ENCODE data around the gene IFT57. TPM values are rescaled to one million over a fixed set of nuclear protein-coding genes. Genes with fewer than 3 reads are reported as not detected.

The IFT57 gene
- total and polyA plus RNA-seq, 7 experiments from 2014 or later = 18.0 to 48.1 (median 27.4) TPM

DNA sequence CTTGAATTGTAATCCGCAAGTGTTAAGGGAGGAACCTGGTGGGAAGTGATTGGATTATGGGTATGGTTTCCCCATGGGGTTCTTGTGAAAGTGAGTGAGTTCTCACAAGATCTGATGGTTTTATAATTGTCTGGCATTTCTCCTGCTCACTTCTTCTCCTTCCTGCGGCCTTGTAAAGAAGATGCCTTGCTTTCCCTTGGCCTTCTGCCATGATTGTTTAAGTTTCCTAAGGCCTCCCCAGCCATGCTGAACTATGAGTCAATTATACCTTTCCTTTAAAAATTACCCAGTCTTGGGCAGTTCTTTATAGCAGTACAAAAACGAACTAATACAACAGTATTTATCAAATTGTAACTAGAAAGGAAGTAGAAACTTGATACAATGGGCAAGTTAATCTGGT, 31.9 kb downstream of the IFT57 start:
- Histone ChIP-seq H3K4me1 (ENCODE audit: control insufficient read depth in 2 of 2, insufficient read depth in 2 of 2, low read length in 2 of 2) (no peaks in the 10 kb centered on the region), H3K4me3 (ENCODE audit: low read length) (no peak overlapping the region), H3K27ac (ENCODE audit: low read depth, low read length) (no peak overlapping the region), H3K27me3 (ENCODE audit: control insufficient read depth in 2 of 2, insufficient read depth in 2 of 2, low read length in 2 of 2) (no peaks in the 10 kb centered on the region), H3K36me3 (ENCODE audit: control insufficient read depth in 2 of 3, insufficient read depth in 3 of 3, low read length in 3 of 3) (peaks cover 0 to 19% (median 6%) of the 10 kb centered on the region in 3 experiments), H3K9me3 (ENCODE audit: control insufficient read depth in 2 of 3, low read length in 3 of 3) (no peaks in the 10 kb centered on the region)
- Mint-ChIP-seq H3K27ac (no peak overlapping the region), H3K27me3 (no peaks in the 10 kb centered on the region), H3K9me3 (peaks cover 0 to 25% (median 5%) of the 10 kb centered on the region in 11 donors), H3K36me3 (peaks cover 20 to 59% (median 48%) of the 10 kb centered on the region in 5 donors), H3K4me3 (no peak overlapping the region), H3K4me1 (peaks cover 0 to 4% (median 0%) of the 10 kb centered on the region in 7 donors)
- CTCF ChIA-PET = no interaction called here
- intact Hi-C loops (cut with micrococcal nuclease) = no loop called here
- POLR2A ChIA-PET = no interaction called here
- DNase-seq (no peak), ATAC-seq (no peak)

DNA sequence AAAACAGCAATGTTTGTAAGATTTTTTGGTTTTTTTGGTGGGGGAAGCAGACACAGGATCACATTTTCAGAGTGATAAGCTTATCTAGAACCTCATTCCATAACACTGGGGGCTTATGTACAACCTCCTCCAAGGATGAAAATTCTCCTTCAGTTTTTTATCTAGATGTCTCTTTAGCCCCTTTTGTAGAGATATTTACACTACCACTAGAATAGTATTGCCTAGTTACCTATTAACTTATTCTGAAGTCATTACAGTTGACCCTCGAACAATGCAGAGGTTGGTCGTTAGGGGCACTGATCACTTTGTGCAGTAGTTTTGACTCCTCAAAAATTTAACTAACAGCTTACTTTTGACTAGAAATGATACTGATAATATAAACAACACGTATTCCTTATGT, 32.8 kb downstream of the IFT57 start:
- DNase-seq (no peak), ATAC-seq (no peak)
- CTCF ChIA-PET = interaction anchor here (0.6 to 1.1 kb wide), 2 partner anchors 11 to 100 kb away, joined by 3 read pairs; no protein-coding TSS in a partner anchor
- no peak overlapping the region for H3K27ac Mint-ChIP-seq
- H3K36me3 ChIP-seq (ENCODE audit: control insufficient read depth in 2 of 3, insufficient read depth in 3 of 3, low read length in 3 of 3) = peaks cover 0 to 19% (median 6%) of the 10 kb centered on the region in 3 experiments
- no peaks in the 10 kb centered on the region for H3K9me3 ChIP-seq (ENCODE audit: control insufficient read depth in 2 of 3, low read length in 3 of 3)
- peaks cover 0 to 3% (median 0%) of the 10 kb centered on the region in 7 donors for H3K4me1 Mint-ChIP-seq
- POLR2A ChIA-PET = no interaction called here
- peaks cover 0 to 26% (median 7%) of the 10 kb centered on the region in 11 donors for H3K9me3 Mint-ChIP-seq
- no peaks in the 10 kb centered on the region for H3K27me3 ChIP-seq (ENCODE audit: control insufficient read depth in 2 of 2, insufficient read depth in 2 of 2, low read length in 2 of 2)
- H3K4me3 Mint-ChIP-seq = no peak overlapping the region
- H3K4me3 ChIP-seq (ENCODE audit: low read length) = no peak overlapping the region
- no peak overlapping the region for H3K27ac ChIP-seq (ENCODE audit: low read depth, low read length)
- no peaks in the 10 kb centered on the region for H3K27me3 Mint-ChIP-seq
- H3K4me1 ChIP-seq (ENCODE audit: control insufficient read depth in 2 of 2, insufficient read depth in 2 of 2, low read length in 2 of 2) = no peaks in the 10 kb centered on the region
- peaks cover 19 to 59% (median 49%) of the 10 kb centered on the region in 5 donors for H3K36me3 Mint-ChIP-seq
- intact Hi-C loops (cut with micrococcal nuclease) = no loop called here

DNA sequence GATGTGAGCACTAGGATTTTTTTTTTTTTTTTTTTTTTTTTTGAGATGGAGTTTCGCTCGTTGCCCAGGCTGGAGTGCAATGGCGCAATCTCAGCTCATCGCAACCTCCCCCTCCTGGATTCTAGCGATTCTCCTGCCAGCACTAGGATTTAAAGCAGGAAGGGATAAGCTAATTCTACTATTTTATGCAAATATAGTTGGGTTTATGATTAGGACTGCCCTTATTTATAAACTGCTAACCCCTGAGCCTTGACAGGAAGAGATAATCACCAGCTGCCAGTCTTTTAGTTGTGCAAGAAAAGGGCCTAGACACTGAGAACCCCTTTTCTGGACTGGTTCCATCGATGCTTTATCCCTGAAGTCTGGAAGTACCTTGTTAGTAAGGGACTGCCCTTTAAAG, 36.7 kb downstream of the IFT57 start:
- ChIA-PET CTCF (no interaction called here), POLR2A (no interaction called here)
- no peaks in the 10 kb centered on the region for H3K27me3 ChIP-seq (ENCODE audit: control insufficient read depth in 2 of 2, insufficient read depth in 2 of 2, low read length in 2 of 2)
- Mint-ChIP-seq H3K4me1 (peaks cover 0 to 13% (median 9%) of the 10 kb centered on the region in 7 donors), H3K27ac (no peak overlapping the region), H3K36me3 (peaks cover 25 to 61% (median 45%) of the 10 kb centered on the region in 5 donors), H3K9me3 (peaks cover 0 to 21% (median 7%) of the 10 kb centered on the region in 11 donors), H3K27me3 (no peaks in the 10 kb centered on the region), H3K4me3 (no peak overlapping the region)
- H3K36me3 ChIP-seq (ENCODE audit: control insufficient read depth in 2 of 3, insufficient read depth in 3 of 3, low read length in 3 of 3) = peaks cover 0 to 16% (median 6%) of the 10 kb centered on the region in 3 experiments
- intact Hi-C loops (cut with micrococcal nuclease) = no loop called here
- no peak for ATAC-seq
- no peaks in the 10 kb centered on the region for H3K9me3 ChIP-seq (ENCODE audit: control insufficient read depth in 2 of 3, low read length in 3 of 3)
- no peak overlapping the region for H3K27ac ChIP-seq (ENCODE audit: low read depth, low read length)
- no peak overlapping the region for H3K4me3 ChIP-seq (ENCODE audit: low read length)
- no peaks in the 10 kb centered on the region for H3K4me1 ChIP-seq (ENCODE audit: control insufficient read depth in 2 of 2, insufficient read depth in 2 of 2, low read length in 2 of 2)
- no peak for DNase-seq

DNA sequence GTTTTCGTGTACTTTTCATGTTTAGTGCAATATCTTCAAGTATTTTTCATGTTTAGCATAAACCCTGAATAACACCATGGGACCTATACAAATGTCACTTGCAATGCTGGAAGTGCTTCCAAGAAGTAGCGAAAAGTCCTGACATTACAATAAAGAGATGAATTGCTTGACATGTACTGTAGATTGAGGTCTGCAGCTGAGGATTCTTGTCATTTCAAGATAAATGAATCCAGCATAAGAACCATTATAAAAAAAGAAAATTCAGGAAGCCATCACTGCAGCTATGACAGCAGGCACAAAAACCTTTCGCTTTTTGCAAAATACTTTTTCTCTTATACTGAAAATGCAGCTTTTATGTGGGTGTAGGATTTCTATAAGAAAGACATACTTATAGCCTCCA, 37.4 kb downstream of the IFT57 start:
- H3K36me3 ChIP-seq (ENCODE audit: control insufficient read depth in 2 of 3, insufficient read depth in 3 of 3, low read length in 3 of 3) = peaks cover 0 to 10% (median 0%) of the 10 kb centered on the region in 3 experiments
- H3K4me1 ChIP-seq (ENCODE audit: control insufficient read depth in 2 of 2, insufficient read depth in 2 of 2, low read length in 2 of 2) = no peaks in the 10 kb centered on the region
- Mint-ChIP-seq H3K36me3 (peaks cover 21 to 54% (median 38%) of the 10 kb centered on the region in 5 donors), H3K27ac (no peak overlapping the region), H3K9me3 (peaks cover 0 to 21% (median 7%) of the 10 kb centered on the region in 11 donors), H3K27me3 (no peaks in the 10 kb centered on the region), H3K4me3 (no peak overlapping the region), H3K4me1 (peaks cover 0 to 16% (median 9%) of the 10 kb centered on the region in 7 donors)
- H3K27ac ChIP-seq (ENCODE audit: low read depth, low read length) = no peak overlapping the region
- H3K9me3 ChIP-seq (ENCODE audit: control insufficient read depth in 2 of 3, low read length in 3 of 3) = no peaks in the 10 kb centered on the region
- CTCF ChIA-PET = no interaction called here
- no peaks in the 10 kb centered on the region for H3K27me3 ChIP-seq (ENCODE audit: control insufficient read depth in 2 of 2, insufficient read depth in 2 of 2, low read length in 2 of 2)
- no peak overlapping the region for H3K4me3 ChIP-seq (ENCODE audit: low read length)
- intact Hi-C loops (cut with micrococcal nuclease) = no loop called here
- DNase-seq (no peak), ATAC-seq (no peak)
- POLR2A ChIA-PET = no interaction called here

GRCh38 chr3:108183971-108184370, 38.3 kb downstream of the IFT57 start:
- no peak for ATAC-seq
- no peaks in the 10 kb centered on the region for H3K27me3 Mint-ChIP-seq
- no peaks in the 10 kb centered on the region for H3K9me3 ChIP-seq (ENCODE audit: control insufficient read depth in 2 of 3, low read length in 3 of 3)
- no peak overlapping the region for H3K4me3 ChIP-seq (ENCODE audit: low read length)
- DNase-seq = no peak
- POLR2A ChIA-PET = no interaction called here
- intact Hi-C loops (cut with micrococcal nuclease) = no loop called here
- H3K27me3 ChIP-seq (ENCODE audit: control insufficient read depth in 2 of 2, insufficient read depth in 2 of 2, low read length in 2 of 2) = no peaks in the 10 kb centered on the region
- H3K4me1 ChIP-seq (ENCODE audit: control insufficient read depth in 2 of 2, insufficient read depth in 2 of 2, low read length in 2 of 2) = no peaks in the 10 kb centered on the region
- H3K27ac ChIP-seq (ENCODE audit: low read depth, low read length) = no peak overlapping the region
- peaks cover 18 to 52% (median 31%) of the 10 kb centered on the region in 5 donors for H3K36me3 Mint-ChIP-seq
- H3K27ac Mint-ChIP-seq = no peak overlapping the region
- peaks cover 0 to 24% (median 17%) of the 10 kb centered on the region in 7 donors for H3K4me1 Mint-ChIP-seq
- peaks cover 0 to 21% (median 7%) of the 10 kb centered on the region in 11 donors for H3K9me3 Mint-ChIP-seq
- CTCF ChIA-PET = no interaction called here
- peaks cover 0 to 8% (median 0%) of the 10 kb centered on the region in 3 experiments for H3K36me3 ChIP-seq (ENCODE audit: control insufficient read depth in 2 of 3, insufficient read depth in 3 of 3, low read length in 3 of 3)
- no peak overlapping the region for H3K4me3 Mint-ChIP-seq

DNA sequence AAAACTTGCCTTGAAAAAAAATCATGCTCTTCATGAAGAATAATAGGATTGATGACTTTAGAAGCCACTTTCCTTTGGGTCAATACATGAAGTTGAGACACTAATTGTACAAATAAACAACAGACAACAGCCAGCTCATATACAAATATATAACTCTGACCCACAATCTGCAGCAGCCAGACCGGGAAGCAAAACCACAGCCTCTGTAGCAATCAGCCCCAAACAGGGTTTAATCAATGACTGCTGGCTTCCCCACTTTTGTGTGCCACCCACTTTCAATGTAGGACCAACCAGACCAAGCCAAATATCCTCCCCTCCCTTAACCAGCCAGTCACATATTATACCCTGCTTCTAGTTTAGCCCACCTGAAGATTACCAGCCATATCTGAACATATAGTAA, 39.0 kb downstream of the IFT57 start:
- CTCF ChIA-PET = no interaction called here

GRCh38 chr3:108182339-108182738, 39.9 kb downstream of the IFT57 start:
- intact Hi-C loops (cut with micrococcal nuclease) = no loop called here
- H3K36me3 ChIP-seq (ENCODE audit: control insufficient read depth in 2 of 3, insufficient read depth in 3 of 3, low read length in 3 of 3) = peaks cover 0 to 5% (median 0%) of the 10 kb centered on the region in 3 experiments
- Mint-ChIP-seq H3K4me1 (peaks cover 0 to 37% (median 24%) of the 10 kb centered on the region in 7 donors), H3K9me3 (peaks cover 0 to 21% (median 7%) of the 10 kb centered on the region in 11 donors), H3K27ac (no peak overlapping the region), H3K36me3 (peaks cover 18 to 51% (median 31%) of the 10 kb centered on the region in 5 donors), H3K4me3 (no peak overlapping the region), H3K27me3 (no peaks in the 10 kb centered on the region)
- H3K27ac ChIP-seq (ENCODE audit: low read depth, low read length) = no peak overlapping the region
- DNase-seq (no peak), ATAC-seq (no peak)
- no peaks in the 10 kb centered on the region for H3K4me1 ChIP-seq (ENCODE audit: control insufficient read depth in 2 of 2, insufficient read depth in 2 of 2, low read length in 2 of 2)
- H3K9me3 ChIP-seq (ENCODE audit: control insufficient read depth in 2 of 3, low read length in 3 of 3) = no peaks in the 10 kb centered on the region
- ChIA-PET CTCF (interaction anchor here (1.0 kb wide), 1 partner anchor 28 kb away, joined by 3 read pairs; no protein-coding TSS in a partner anchor), POLR2A (no interaction called here)
- no peak overlapping the region for H3K4me3 ChIP-seq (ENCODE audit: low read length)
- no peaks in the 10 kb centered on the region for H3K27me3 ChIP-seq (ENCODE audit: control insufficient read depth in 2 of 2, insufficient read depth in 2 of 2, low read length in 2 of 2)

More for the DNA sequence above, 39.0 kb downstream of the IFT57 start:
- Mint-ChIP-seq H3K4me3 (no peak overlapping the region), H3K9me3 (peaks cover 0 to 21% (median 7%) of the 10 kb centered on the region in 11 donors), H3K27me3 (no peaks in the 10 kb centered on the region), H3K4me1 (peaks cover 0 to 32% (median 19%) of the 10 kb centered on the region in 7 donors), H3K36me3 (peaks cover 18 to 58% (median 31%) of the 10 kb centered on the region in 5 donors), H3K27ac (no peak overlapping the region)
- ATAC-seq (no peak), DNase-seq (no peak)
- H3K27ac ChIP-seq (ENCODE audit: low read depth, low read length) = no peak overlapping the region
- POLR2A ChIA-PET = no interaction called here
- H3K4me1 ChIP-seq (ENCODE audit: control insufficient read depth in 2 of 2, insufficient read depth in 2 of 2, low read length in 2 of 2) = no peaks in the 10 kb centered on the region
- no peaks in the 10 kb centered on the region for H3K9me3 ChIP-seq (ENCODE audit: control insufficient read depth in 2 of 3, low read length in 3 of 3)
- H3K27me3 ChIP-seq (ENCODE audit: control insufficient read depth in 2 of 2, insufficient read depth in 2 of 2, low read length in 2 of 2) = no peaks in the 10 kb centered on the region
- H3K4me3 ChIP-seq (ENCODE audit: low read length) = no peak overlapping the region
- peaks cover 0 to 8% (median 0%) of the 10 kb centered on the region in 3 experiments for H3K36me3 ChIP-seq (ENCODE audit: control insufficient read depth in 2 of 3, insufficient read depth in 3 of 3, low read length in 3 of 3)
- intact Hi-C loops (cut with micrococcal nuclease) = no loop called here

Data from naive thymus-derived CD4-positive, alpha-beta T cell (primary cell).